Erythroblast (primary cell): Measurements from ENCODE around the gene RPS19.

Source experiments
- GATA1 ChIP-seq: IDR thresholded peaks from 2 replicates; pipeline ENCODE4 v1.6.1; 2011; ENCODE audit warnings: low read depth, mild to moderate bottlenecking, control low read depth, low read length, moderate library complexity
- POLR2A ChIP-seq: IDR thresholded peaks from 2 replicates; pipeline ENCODE4 v1.6.1; 2011; ENCODE audit warnings: mild to moderate bottlenecking, low read length

DNA sequence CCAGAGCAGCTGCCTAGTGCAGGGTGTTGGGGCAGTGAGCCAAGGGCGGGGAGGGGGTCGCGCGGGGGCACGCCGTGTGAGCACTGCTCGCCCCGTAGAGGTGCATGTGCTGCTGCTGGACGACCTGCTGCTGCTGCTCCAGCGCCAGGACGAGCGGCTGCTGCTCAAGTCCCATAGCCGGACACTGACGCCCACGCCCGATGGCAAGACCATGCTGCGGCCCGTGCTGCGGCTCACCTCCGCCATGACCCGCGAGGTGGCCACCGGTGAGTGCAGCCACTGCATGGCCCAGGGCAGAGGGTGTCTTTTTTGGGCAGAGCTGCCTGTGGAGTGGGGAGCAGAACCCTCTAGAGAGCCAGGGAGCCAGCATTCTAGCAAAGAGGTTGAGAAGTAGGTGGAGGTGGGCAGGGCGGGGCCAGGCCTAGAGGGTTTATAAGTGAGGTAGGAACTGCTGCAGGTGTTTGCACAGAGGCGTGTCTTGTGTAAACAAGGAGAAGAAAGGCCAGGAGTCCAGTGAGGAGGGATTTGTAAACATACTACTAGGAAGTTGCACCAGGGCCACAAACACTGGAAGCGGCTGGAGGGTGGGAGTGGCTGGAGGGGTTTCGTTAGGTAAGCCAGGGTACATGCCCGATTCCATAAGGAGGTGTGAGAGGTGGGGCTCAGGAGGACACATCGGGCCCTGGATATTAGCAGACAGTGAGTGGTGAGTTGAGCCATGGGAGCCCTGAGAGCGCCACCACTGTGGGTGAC lies 44.2 kb downstream of the RPS19 start:
- TF ChIP-seq POLR2A (no peak), GATA1 (no peak)
